Measurements from ENCODE around the gene NXT1.
"Not testable (repeated sequence)": the region's sequence is repeated elsewhere in the genome, so short reads cannot be mapped to it uniquely, and the experiment has no call there.

NXT1 gene

DNA sequence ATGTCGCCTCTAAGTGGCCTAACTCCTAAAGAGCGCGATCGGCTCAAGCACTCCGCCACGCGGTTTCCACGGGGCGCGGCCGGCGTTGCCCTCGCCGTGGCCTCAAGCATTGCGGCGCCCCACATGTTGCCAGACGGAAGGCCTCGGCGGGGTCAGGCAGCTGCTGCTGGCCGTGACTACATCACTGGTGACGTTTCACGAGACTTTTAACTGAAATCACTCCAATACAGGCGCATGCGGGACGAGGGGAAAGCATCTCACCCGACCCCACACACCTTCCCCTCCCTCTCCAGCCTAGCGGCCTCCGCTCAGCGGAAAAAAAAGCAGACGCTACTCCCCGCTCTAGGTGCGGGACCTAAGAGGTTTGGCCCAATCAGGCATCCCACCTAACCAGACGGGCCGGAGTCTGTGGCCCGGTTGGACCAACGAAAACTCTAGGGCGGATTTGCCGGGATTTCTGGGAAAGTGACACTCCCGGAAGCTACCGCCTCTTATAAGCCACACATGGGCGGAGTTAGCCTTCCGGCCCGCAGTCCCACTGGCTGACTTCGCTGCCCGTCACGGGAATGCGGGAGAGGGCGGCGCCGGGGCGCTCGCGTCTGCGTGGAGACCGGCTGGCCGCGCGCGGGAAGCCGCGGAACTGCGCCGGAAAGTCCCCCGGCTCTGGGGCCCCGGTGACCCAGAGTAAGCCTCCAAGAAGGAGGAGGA lies at the start of gene NXT1:
NXT1 (plus strand) TSS at position 596 of the 708 bp plus-strand sequence. CDS start 3,251 bp downstream, outside the sequence.
- DNase-seq: peak; percentile 96

DNA sequence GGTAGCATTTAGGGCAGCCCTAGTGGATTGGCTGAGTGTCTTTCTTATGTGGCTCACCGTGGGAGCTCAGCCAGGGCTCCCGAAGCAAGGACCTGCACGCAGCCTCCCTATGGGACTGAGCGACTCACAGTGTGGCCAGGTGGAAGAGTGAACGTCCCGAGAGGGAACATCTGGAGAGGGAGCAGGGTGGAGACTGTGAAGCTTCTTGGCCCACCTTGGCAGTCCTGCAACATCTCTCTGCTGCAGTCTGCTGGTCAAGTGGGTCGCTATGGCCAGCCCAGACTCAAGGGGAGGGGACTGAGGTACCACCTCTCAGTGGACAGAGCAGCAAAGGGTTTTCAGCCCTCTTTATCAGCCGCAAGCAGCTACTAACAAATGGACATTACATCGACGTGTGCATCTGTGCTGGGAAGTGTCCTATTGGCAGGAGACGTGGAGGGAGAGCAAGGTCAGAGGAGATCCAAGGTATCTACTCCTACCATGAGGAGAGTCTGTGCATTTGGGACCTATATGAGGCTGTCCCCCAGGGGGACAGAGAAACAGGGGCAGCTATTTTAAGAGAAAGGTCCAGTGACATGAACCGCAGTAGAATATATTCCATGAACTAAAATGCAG lies 49.0 kb upstream of the NXT1 start:
- DNase-seq: no peak

DNA sequence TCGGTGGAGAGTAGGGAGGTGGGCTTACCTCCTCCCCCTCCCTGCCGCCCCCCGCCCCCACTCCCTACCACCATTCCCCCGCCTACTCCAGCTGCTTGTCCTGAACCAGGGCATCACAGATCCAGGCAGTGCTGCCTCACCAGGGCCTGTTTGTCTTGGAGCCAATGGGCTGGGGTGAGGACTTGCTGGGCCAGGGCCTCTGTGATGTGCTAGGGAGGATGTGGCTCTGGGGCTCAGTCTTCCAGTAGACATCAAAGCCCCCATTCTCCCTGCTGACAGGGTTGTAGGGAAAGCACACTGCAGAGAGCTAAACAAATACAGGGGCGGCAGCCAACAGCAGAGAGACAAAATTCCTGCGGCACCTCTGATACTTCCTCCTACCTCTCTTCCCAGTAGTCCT lies 48.2 kb upstream of the NXT1 start:
- no peak for DNase-seq

DNA sequence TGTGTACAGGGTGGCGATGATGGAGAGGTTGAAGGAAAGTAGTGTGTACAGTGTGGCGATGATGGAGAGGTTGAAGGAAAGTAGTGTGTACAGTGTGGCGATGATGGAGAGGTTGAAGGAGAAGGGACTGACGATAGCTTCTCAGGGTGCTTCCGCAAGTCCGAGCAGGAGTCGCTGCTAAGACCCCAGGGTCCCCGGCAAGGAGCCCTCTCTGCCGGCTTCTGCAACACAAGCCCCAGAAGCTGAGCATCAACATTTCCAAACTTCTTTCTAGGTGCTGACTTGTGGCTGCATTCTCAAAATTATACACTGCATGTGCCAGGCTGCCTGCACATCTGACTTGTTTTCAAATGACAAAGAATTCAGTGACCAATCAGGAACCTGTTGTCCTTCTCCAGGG lies 47.8 kb upstream of the NXT1 start:
- no peak for DNase-seq

DNA sequence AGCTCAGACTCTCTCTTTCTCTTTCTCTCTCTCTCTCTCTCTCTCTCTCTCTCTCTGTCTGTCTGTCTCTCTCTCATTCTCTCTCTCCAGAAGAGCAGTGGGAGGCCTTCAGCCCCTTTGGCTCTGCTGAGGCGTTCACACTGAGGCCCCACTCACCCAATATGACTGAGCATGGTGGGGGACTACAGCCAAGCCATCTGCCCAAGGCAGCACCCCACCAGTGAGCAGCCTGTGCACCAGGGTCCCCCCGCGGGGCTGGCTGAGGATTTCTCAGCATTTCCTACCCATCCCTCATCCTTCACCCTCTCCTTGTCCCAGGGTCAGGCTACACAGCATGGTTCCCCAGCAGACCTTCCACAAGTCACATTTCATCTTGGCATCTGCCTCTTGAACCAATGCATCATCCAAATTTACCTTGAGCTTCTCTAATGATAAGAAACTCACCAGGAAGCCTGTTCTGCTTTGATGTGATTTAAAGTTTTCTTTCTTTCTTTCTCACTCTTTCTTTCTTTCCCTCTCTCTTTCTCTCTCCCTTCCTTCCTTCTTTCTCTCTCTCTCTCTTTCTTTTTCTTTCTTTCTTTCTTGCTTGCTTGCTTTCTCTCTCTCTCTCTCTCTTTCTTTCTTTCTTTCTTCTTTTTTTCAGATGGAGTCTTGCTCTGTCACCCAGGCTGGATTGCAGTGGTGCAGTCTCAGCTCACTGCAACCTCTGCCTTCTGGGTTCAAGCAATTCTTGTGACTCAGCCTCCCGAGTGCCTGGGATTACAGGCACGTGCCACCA lies 47.1 kb upstream of the NXT1 start:
- DNase-seq: no peak

DNA sequence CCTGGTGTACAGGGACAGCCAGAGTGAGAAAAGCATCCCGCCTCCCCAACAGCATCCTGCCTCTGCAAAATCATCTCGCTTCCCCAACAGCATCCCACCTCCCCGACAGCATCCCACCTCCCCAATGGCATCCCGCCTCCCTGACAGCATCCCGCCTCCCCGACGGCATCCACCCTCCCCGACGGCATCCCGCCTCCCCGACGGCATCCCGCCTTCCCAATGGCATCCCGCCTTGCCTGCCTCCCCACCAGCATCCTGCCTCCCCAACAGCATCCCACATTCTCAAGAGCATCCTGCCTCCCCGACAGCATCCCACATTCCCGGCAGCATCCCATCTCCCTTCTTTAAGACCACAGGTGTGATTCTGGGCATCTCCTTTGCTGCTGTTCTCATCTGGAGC lies 46.0 kb upstream of the NXT1 start:
- DNase-seq: no peak

DNA sequence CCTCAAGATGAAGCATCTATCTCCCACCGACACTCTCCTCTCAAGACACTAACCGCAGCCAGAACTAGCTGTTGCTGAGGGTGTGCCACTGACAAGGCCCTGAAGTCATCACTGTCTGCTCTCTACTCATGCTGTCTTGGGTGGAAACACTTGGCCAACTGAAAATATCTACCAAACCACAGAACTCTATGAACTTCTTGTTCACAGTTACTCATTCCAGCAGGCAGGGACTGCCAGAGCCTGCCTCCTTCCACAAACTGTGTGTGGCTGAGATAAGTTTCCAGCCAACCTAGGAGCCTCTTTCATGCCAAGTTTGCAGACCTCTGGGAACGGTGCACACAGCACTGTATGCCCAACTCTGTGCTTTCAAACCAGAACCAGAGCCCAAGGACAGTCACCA lies 45.5 kb upstream of the NXT1 start:
- DNase-seq: no peak

DNA sequence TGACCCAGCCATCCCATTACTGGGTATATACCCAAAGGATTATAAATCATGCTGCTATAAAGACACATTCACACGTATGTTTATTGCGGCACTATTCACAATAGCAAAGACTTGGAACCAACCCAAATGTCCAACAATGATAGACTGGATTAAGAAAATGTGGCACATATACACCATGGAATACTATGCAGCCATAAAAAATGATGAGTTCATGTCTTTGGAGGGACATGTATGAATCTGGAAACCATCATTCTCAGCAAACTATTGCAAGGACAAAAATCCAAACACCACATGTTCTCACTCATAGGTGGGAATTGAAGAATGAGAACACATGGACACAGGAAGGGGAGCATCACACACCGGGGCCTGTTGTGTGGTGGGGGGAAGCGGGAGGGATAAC lies 43.2 kb upstream of the NXT1 start:
- DNase-seq: not testable (repeated sequence)

DNA sequence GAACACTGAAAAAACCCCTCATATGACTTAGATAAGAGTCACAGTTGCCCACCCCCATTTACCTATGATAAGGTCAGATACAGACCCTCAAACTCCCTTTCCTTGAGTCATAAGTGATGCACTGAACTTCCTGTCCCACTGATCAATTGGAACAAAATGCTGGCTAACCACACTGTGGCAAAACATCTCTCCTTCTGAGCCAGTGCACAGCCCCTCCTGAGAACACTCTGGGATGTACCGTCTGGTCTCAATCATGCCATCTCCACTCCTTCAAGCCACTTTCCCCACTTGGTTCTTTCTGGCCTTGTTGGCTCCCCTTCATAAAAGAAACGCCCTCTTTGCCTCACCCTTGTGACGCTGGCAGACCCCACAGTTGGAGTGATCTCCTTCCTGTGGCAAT lies 42.6 kb upstream of the NXT1 start:
- DNase-seq: no peak

DNA sequence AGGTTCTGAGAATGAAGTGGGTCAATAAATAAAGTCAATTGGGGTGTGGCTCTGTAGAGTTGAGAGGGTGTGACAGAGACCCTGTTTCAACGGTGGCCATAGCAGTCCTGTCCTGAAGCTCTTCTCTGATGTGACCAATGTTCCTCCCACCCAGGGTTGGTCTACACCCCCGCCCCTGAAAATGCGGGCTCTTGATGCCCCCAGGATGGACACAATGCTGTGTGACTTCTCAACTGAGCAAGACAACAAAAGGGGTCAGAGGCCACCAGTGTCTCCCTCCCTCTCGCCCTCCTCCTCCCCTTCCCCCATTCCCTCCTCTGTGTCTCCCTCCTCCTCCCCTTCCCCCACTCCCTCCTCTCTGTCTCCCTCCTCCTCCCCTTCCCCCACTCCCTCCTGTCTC lies 41.7 kb upstream of the NXT1 start:
- DNase-seq: no peak

DNA sequence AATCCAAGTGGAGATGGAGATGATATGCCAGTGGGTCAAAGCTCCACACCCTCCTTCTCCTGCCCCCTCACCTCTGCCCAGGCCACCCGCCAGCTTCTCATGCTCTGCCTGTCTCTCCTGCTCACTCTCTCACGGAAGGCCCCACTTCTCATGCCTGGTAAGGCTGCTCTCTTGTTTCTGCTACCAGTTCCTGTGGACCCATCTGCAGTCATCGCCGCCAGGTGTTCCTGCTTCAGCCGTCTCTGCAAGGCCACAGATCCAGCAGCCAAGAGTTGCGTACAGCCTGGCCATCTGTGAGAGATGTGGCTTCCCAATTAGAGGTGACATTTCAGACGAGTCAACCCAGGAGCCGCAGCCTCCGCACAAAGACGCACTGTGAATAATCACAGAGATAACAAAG lies 40.8 kb upstream of the NXT1 start:
- no peak for DNase-seq

DNA sequence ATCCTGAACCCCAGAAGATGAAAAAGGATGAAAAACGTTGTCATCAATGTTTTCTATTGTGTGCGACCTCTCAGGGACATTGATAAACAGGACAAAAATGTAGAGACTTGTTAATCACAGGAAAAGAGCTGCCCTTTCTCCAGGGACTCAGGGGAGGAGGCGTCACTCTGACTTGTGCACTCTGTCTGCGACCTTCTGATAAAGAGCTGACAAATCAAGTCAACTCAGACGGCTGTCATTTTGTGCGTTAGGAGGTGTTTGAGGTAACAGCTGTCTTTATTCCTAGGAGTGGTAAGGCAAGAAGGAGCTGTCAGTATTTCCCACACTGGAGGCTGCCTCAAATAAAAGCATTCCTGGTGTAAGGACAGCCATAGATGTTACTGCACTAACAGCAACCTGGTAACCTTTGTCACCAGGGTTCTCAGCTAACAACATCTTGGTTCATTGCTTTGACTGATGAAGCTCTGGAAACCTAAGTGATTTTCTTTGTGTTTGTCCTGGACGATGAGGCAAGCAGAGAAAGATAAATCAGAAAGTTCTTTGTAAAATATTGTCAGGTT lies 38.6 kb upstream of the NXT1 start:
- no peak for DNase-seq

DNA sequence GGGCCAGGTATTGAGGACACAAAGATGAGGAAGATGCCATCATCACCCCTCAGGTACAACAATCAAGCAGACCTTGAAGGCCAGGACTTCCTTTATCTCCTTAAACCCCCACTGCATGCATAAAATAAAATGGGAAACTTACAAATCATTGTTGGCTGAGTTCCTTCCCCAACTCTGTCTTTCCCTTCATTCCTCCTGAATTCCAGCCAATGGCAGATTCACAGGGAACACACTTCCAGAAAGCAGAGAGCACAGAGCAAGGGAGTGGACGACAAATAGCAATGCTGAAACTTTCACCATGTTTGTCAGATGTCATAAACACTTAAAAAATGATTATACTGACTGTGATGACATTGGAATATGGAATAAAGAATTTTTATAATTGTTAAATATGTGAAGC lies 37.3 kb upstream of the NXT1 start:
- DNase-seq: no peak

DNA sequence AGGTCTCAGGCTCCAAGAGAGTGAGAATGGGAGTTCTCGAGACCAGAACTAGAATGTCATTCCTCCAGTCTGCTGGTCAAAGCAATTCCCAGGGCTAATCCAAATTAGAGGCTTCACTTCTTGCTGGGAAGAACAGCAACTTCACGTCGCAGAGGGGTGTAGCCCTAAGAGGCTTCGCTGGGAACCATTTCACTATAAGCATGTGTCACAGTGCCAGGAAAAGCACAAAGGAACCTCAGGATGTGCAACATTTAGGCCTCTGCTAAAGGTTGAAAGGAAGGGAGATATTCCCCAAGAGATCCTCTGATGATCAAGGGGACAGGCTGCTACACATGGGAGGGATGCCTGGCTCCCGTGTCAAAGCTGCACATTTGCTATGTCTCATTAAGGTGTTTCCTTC lies 35.9 kb upstream of the NXT1 start:
- DNase-seq: no peak

DNA sequence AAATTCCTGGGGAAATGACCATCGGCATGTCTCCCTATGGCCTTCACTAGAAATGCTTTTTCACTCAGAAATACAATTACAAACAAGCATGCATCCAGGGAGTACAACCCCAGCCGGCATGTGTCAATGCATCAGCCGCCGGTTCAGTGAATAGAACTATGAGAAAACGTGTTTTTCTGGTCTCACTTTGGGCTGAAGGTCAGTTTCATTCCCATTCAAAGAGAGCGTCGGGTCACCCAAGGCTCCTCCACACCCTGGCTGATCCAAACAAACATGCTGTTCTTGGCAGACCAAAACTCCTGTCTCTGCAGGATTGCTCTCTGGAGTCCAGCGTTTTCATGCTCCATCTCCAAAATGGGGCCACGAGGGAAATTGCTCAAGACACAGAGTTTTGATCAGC lies 35.5 kb upstream of the NXT1 start:
- DNase-seq: no peak

DNA sequence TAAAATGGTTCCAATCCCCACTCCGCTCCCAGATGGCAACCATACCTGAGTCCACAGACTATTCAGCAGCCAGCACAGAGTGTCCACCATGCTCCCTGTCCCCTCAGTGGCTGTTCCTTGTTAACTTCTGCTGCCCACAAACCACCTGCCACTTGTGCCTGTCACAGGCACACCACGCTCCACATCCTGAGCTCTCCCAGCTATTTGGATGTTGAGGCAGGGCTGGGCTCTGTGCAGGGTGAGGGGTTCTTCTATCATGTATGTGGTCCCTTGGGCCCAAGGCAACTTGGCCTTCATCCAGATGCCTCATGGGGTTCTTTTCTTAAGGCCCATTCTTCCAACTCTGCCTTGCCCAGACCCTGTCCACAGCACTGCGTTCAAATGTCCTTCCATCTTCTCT lies 34.0 kb upstream of the NXT1 start:
- no peak for DNase-seq

DNA sequence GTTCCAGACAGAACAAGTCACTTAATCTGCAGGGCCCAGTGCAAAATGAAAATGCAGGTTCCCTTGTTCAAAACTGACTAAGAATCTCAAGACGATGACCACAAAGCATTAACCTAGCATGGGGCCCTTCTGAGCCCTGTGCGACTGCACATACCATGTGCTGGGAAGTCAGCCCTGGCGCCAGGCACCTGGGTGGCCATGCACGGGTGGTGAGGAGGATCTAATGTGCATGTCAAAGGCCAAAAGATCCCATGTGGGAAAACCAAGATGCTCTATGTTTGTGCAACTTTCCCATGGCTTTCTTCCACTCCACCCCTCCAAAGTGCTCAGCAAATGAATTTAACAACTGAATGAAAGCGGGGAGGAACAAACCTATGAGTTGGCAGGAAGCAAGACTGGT lies 33.5 kb upstream of the NXT1 start:
- DNase-seq: no peak

DNA sequence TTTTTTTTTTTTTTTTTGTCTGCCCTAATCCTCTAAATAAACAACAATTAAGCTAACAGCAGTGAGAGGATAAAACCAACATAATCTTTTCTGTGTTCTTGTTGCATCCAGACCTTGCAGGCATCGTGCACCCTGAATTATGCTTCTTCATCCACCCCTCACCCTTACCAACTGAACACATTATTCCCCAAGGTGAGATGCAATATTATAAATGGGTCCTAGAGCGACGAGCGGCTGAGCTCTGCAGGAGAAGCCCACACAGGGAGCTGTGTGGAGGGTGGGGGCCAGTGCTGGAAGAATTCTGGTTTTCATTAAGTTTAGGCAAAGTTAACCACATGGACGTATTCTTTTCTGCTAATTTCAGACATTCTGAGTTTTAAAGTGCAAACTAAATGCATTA lies 32.2 kb upstream of the NXT1 start:
- DNase-seq: no peak

DNA sequence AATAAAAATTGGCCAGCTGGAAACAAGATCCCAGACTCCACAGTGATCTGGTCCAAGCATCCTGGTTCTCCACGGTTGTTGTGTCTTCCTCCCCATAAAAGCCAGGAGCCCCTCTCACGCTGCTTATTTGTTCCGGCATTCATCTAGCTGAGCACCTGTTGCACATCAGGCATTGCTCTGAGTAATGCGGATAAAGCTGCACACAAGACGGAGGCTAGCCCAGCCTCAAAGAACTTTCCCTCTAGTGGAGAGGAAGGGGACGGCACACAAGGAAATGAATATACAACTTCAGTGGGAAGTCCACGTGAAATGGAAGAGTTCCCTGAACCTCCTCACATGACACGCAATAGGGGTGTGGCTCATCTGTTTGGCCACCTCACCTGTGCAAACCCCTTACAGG lies 30.3 kb upstream of the NXT1 start:
- DNase-seq: no peak

DNA sequence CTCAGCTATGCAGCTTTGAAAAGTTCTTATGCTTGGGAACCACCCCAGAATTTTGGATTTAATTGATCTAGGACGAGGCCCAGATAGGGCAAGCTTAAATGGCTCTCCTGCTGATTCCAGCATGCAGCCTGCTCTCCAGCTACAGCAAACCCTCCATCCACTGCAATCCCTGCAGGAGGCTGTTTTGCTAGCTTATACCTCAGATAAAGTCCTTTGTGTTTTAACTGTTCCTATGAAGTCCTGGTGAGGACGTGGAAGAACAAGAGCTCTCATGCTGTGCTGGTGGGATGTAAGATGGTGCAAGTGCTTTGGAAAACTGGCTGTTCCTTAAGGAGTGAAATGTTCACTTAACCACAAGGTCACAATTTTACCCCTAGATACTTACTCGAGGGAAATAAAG lies 25.5 kb upstream of the NXT1 start:
- no peak for DNase-seq

DNA sequence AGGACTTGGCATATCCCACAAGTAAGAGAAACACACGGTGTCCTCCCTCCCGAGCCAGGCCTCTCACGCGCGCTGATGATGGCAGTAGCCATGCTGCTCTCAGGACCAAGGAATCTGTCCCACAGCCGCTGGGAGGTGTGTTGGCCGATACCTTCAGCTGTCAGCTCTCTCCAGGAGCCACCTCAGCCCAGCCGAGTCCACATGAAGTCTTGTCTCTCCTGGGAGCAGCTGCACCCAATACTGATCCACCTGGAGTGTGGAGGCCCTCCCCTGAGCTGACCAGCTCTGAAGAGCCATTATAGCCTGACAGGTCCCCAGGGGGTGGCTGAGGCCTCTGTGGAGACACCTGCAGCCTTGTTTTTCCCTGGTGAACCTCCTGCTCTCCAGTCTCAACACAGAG lies 23.8 kb upstream of the NXT1 start:
- no peak for DNase-seq

DNA sequence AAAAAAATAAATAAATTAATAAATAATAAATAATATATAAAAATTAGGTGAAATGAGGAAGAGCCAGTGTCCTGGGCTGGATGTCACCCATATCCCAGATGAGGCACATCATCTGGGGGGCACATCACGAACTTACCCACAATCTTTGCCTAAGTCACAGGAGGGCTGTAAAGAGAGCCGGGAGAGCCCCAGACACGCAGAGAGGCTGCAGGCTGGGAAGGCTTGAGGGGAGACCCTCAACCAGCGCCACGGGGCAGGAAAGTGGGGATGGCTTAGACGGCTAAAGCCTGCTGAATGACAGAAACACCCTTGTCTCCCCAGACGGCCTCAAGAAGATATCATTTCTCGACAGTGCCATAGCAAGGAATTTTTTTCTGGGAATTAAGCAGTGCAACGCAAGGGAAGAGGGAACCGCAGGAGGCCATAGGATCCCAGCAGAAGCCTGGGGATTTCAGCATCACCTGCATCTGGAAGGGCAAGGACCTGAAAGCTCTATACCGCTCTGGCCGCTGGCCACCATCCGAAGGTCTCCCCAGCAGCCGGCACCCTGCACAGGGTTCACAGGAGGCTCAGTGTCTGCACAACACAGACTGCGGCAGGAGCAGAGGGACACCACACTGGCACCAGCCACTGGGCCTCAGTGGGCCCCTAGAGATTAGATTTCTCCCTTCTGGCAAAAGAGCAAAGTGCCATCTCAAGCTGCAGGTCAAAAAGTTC lies 22.8 kb upstream of the NXT1 start:
- DNase-seq: no peak

Measured in NCI-H748 treated with DMSO at 0.1 percent for 48 hours (cell line).